Head of caudate nucleus (tissue), 42 donors: ENCODE measurements around the gene STAB1.

Experiments
- DNase-seq, 42 donors: peaks; one replicate each; pipeline versions ENCODE4 v3.0.0 to v3.0.0-alpha.2; 2020 to 2021; ENCODE audit warnings: mixed read lengths in 7 of 42
- intact Hi-C: fragments of 100-400 bp; cut with DNase I; formaldehyde crosslinking; loops from one replicate; pipeline ENCODE4 v1.15.0; 2022

The STAB1 gene

DNA sequence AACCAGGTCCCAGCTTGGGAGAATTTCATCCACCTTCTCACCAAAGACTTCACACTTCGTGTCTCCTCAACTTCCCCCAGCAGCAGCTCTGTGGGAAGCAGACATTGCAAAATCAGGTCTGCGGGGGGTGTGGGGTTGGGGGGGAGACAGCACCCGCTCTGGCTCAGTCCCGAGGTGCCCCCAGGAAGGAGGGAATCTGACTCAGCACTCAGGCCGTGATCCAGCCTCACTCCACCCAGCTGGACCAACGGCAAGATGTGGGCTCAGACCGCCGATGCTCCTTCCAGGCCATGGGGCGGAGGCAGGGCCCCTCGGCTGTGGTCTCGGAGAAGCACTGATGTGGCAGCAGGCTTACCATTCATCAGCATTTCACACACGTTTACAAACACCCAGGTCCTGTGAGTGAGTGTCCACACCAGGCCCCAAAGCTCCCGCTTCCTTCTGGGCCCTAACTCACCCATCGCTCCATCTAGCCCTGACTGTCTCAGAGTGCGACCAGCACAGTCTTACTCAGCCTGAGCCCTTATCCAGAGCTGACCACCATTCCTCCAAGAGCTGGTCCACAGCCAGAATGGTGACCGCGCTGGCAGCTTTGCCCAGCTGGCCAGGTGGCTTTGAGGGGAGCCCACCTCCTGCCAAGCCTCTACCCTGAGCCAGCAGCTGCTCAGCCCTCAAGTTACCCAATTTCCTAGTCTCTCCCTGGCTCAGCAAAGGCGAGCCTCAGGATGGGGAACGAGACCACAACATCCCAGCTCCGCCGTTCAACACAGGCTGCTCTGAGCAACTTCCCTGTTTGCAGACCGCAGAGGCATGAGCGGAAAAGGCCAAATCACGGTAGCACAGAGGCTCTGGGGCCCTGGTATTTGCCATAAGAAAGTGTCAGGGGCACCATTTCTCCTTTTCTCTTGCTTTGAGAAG is 3.3 kb downstream of the STAB1 start:
- peak in 40 of 42 donors; percentile 16 to 80 (median 50) for DNase-seq
- intact Hi-C loops = no loop called here

DNA sequence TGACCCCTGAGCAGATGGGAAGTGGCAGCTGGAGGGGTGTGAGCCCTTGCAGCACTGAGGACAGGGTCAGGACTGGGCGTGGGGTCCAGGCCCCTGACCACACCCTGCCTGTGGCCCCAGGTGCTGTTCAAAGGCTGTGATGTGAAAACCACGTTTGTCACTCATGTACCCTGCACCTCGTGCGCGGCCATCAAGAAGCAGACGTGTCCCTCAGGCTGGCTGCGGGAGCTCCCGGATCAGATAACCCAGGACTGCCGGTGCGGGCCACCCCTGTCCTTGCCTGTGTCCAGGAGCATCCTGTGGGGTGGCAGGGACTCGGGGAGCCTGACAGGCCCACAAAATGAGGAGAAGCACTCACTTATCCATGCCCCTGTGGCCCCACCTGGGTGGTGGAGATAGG is 5.9 kb downstream of the STAB1 start:
- intact Hi-C loops = no loop called here
- no peak for DNase-seq

DNA sequence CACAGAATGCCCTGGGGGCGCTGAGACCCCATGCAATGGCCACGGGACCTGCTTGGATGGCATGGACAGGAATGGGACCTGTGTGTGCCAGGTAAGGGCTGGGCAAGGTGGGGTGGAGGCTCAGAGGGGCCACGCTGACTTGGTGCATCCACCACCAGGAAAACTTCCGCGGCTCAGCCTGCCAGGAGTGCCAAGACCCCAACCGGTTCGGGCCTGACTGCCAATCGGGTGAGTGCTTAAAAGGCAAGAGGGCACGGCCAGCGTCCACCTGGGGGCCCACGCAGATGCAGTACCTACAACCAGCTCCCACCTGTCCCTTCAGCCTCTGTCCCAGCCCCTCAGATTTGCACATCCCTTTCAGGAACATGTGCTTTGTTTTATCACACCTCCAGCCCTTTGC is 6.9 kb downstream of the STAB1 start:
- intact Hi-C loops = no loop called here

DNA sequence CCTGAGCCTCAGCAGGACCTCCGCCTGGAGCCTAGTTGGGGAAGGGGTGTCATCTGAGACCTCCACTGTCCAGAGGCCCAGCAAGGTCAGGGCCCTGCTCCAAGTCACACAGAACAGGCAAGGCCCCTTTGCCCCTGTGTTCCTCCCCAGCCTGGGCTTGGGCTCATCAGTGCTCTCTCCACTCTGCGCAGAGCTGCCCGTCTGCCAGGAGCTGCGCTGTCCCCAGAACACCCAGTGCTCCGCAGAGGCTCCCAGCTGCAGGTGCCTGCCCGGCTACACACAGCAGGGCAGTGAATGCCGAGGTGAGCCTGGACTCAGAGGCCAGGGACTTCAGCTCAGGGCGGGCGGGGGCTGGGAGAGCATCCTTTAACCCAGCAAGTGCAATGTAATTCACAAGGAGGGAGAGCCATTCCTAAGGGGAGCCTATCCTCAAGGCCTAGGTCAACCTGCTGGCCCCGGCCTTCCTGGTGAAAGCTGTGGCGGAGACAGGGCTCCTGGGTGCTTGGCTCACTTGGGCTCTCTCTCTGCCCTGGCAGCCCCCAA is 7.7 kb downstream of the STAB1 start:
- intact Hi-C loops = no loop called here

More for the DNA sequence above, 6.9 kb downstream of the STAB1 start:
- DNase-seq = no peak

DNA sequence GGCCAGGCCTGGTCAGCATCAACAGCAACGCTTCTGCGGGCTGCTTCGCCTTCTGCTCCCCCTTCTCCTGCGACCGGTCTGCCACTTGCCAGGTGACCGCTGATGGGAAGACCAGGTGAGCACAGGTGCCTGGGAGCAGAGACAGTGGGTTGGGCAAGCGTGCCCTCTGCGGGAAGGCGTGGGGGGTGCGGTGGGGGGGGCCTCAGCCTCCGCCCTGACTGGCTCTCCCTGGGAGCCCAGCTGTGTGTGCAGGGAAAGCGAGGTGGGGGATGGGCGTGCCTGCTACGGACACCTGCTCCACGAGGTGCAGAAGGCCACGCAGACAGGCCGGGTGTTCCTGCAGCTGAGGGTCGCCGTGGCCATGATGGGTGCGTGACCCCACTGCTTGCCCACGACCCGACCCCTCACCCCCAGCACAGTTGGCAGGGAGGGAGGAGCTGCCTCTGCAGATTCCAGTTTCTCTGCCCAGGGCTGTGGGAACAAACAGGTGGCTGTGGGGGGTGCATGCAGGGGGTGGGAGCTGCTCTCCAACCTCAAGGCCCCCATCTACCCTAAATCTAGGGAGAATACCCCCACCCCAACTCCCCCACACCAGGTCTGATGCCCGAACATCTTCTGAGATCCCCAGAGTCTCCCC is 8.8 kb downstream of the STAB1 start:
- intact Hi-C loops = no loop called here
- no peak for DNase-seq

More for the DNA sequence above, 7.7 kb downstream of the STAB1 start:
- DNase-seq = no peak

DNA sequence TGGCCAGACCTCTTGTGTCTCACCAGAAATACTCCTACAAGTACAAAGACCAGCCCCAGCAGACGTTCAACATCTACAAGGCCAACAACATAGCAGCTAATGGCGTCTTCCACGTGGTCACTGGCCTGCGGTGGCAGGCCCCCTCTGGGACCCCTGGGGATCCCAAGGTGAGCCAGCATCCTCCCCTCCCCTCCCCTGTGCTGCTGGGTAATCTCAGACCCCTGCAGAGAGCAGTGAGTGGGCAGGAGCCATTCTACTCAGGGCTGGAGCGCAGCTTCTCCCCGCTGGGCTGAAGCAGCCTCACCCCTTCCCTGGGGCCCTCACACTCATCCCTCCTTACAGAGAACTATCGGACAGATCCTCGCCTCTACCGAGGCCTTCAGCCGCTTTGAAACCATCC is 9.8 kb downstream of the STAB1 start:
- intact Hi-C loops = no loop called here
- DNase-seq = no peak

DNA sequence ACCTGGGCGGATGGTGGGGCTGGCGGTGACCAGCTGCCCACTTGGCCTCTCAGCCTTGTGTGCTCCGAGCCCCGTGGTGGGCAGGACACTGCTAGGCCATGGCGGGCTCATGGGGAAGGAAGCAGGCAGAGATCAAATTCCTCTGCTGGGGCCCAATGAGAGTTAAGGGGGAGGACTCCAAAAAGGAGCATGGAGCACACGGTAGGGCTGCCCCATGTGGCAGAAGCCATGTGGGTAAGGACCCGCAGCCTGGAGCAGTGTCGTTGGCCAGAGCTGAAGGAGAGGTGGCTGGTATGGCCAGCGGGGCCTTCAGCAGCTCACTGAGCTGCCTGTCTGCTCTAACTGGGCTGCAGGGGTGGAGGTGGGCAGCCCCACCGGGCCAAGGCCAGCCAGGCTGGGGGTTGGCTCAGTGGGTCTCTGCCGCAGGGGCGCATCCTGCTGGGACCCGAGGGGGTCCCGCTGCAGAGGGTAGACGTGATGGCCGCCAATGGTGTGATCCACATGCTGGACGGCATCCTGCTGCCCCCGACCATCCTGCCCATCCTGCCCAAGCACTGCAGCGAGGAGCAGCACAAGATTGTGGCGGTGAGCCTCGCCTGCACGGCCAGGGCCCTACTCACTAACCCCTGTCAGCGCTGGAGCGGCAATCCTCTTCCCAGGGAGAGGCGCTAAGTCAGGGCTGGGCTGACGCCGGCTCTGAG is 11.3 kb downstream of the STAB1 start:
- intact Hi-C loops = no loop called here
- no peak for DNase-seq

DNA sequence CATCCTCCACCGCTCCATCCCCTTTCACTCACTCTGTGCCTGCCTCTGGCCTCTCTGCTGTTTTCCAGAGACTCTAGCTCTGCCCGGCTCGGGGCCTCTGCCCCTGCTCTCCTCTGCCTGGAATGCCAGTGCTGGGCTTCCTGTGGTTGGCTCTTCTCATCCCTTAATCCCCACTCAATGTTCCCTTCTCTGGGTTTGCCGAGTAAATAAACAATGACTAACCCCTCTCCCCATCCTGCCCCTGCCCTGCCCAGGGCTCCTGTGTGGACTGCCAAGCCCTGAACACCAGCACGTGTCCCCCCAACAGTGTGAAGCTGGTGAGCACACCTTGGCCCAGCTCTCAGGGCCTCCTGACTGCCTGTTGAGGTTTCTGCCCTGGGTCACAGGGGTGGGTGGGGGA is 12.2 kb downstream of the STAB1 start:
- intact Hi-C loops = no loop called here
- no peak for DNase-seq

DNA sequence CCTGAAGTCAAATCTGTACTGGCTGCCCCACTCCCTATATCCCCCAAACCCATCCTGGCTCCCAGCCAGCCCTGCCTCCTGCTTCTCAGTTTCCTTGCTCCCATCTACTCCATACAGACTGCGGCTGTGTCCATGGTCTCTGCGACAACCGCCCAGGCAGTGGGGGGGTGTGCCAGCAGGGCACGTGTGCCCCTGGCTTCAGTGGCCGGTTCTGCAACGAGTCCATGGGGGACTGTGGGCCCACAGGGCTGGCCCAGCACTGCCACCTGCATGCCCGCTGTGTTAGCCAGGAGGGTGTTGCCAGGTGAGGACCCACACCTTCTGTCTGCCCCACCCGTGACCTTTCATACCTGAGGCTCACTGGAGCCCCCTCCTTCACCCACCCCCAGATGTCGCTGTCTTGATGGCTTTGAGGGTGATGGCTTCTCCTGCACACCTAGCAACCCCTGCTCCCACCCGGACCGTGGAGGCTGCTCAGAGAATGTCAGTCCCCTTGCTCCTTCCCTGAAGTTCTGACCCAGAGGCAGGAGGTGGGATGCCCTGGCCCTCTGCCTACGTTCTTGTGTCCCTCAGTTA is 14.7 kb downstream of the STAB1 start:
- no peak for DNase-seq
- intact Hi-C loops = no loop called here

DNA sequence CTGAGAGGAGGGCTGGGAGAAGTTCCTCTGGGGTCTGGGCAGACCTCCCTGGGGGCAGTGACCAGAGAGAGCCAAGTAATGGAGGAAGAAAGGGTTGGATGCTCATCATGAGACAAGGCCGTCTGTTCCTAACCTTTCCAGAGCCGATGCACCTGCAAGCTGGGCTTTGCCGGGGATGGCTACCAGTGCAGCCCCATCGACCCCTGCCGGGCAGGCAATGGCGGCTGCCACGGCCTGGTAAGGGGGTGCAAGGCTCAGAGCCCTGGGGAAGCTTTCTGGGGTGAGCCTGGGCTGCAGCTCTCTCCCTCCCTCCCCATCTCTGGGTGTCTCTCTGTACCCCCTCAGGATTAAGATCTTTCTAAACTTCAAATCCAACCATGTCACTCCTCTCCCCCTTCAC is 16.4 kb downstream of the STAB1 start:
- DNase-seq = no peak
- intact Hi-C loops = no loop called here

DNA sequence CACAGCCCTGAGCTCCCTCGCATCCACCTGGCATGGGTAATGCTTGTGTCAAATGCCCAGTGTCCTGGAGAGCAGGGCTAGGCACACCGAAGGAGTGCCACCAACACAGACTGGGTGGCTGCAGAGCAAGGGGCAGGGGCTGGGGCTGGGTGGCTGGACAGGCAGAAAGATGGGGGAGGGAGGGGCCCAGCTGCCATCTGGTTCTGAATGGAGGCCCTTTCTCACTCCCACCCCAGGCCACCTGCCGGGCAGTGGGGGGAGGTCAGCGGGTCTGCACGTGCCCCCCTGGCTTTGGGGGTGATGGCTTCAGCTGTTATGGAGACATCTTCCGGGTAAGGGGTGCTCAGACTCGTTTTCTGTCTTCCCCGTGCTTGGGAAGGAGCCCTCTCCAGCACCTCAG is 17.0 kb downstream of the STAB1 start:
- intact Hi-C loops = no loop called here
- no peak for DNase-seq

DNA sequence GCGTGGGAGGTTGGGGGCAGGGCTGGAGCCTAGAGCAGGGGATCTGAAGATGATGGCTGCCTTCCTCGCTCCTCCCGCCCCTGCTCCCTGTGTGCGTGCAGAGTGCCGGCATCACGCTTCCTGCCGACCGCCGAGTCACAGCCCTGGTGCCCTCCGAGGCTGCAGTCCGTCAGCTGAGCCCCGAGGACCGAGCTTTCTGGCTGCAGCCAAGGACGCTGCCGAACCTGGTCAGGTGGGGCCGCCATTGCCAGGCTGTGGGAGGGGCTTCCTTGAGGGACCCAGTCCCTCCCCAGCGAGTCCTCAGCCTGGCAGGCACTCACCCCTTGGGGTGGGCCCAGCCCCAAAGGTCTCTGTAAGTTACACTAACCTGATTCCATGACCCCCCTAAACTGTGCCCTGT is 17.6 kb downstream of the STAB1 start:
- no peak for DNase-seq
- intact Hi-C loops = no loop called here

DNA sequence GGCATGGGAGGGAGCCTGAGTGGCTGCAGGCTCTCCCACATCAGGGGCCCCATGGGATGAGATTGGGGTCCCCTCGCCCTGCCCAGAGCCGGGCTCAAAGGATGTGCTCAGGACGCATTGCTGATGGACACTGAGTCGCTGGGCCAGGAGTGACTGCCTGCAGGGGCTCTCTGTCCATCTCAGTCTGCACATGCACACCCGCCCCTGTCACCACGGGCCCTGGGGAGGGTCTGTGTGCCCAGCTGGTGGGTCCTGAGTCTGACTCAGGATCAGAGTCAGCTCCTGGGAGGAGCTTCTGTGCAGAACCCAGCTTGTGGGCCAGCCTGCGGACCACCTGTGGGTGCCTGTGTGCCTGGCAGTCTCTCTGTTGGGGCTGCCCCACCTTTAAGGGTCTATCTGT is 18.1 kb downstream of the STAB1 start:
- DNase-seq = no peak
- intact Hi-C loops = no loop called here

DNA sequence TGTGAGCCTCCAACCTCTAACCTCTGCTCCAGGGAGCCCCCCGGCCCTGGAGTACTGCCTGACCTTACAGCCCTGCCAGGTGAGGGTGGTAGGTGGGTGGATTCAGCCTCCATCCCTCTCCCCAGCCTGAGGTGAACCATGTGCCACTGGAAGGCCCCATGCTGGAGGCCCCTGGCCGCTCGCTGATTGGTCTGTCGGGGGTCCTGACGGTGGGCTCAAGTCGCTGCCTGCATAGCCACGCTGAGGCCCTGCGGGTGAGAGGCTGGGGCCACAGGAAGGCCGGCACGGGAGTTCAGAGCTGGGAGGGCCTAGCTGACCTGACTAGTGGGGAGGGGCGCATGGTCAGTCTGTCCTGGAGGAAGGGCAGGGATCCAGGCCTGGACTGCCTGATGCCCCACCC is 19.4 kb downstream of the STAB1 start:
- intact Hi-C loops = no loop called here
- DNase-seq = no peak

DNA sequence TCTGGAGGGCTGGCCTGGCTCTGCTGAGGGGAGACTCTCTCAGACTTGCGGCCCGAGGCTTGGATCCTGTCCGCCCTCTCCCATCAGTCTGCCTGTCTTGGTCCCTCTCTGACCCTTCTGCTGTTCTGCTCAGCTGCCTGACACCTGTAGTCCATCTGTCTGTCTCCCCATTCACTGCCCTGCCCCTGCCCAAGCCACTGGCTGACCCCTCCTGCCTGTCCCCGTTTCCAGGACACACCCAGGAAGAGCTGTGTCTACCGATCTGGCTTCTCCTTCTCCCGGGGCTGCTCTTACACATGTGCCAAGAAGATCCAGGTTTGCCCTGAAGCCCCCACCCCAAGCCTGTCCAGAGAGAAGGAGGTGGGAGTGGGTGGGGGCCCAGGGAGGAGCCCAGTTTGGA is 20.1 kb downstream of the STAB1 start:
- intact Hi-C loops = no loop called here
- no peak for DNase-seq

DNA sequence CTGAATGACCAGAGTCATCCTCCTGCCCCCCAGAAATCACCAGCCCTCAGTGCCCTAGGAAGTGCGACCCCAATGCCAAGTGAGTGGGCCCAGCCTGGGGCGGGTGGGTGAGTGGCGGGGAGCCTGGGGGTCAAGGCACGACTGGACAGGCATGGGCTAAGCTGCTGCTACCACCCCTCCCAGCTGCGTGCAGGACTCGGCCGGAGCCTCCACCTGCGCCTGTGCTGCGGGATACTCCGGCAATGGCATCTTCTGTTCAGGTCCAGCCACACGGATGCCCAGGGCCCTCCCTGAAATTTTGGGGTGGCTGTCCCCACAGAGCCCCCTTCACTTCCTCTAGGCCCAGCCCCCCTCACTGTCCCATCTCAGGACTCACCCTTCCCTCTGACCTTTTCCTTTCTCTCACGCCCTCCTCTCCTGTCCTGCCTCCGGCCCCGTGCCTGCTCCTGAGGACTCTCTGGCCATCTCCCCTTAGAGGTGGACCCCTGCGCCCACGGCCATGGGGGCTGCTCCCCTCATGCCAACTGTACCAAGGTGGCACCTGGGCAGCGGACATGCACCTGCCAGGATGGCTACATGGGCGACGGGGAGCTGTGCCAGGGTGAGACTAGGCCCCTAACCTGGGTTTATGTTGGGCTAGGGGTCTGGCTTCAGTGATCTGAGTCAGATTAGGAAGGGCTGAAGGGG is 21.5 kb downstream of the STAB1 start:
- intact Hi-C loops = no loop called here
- DNase-seq = no peak

DNA sequence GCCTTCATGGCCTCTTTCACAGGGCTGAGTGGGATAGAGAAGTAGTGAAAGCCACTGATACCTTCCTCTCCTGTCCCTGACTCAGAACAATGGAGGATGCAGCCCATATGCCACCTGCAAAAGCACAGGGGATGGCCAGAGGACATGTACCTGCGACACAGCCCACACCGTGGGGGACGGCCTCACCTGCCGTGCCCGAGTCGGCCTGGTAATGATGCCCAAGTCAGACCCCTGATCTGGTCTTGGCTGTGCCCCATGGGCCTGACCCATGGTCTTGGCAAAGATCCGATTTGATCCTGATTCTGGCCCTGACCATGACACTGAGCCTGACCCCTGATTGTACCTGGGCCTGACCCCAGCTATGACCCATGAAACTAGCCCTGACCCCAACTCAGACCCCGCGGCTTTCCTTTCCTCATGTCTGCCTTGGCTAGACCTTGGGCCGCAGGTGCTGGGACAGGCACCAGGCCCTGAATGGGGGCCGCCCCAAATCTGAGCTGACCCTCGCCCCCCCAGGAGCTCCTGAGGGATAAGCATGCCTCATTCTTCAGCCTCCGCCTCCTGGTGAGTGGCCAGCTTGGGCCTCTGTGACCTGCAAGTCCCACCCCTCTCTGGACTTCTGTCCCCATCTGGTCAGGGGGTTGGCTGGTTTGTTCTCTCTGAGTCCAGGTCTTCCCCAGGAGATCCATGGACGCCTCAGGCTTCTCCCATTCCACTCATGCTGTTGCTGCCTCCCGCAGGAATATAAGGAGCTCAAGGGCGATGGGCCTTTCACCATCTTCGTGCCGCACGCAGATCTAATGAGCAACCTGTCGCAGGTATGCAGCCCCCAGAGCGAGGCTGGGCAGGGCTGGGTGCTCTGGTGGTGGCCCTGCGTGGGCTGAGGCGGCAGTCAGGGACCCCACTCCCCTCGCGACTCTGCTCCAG is 22.9 kb downstream of the STAB1 start:
- intact Hi-C loops = no loop called here
- no peak for DNase-seq
